Peyer's patch (tissue), 4 donors: ENCODE measurements around the gene NOP10.

Source experiments
- CTCF ChIP-seq, 6 experiments: fragments of 450-650 bp in 4 of 6; fragments of 200-600 bp in 2 of 6; sonication (generic) in 1 of 6; IDR thresholded peaks; one replicate each; pipeline ENCODE4 v1.5.1; 2017 to 2019; ENCODE audit warnings: antibody characterized with exemption in 6 of 6, mild to moderate bottlenecking in 3 of 6, moderate library complexity in 1 of 6
- POLR2A ChIP-seq, 2 donors: fragments of 450-650 bp; IDR thresholded peaks; one replicate each; pipeline ENCODE4 v1.5.1; 2017; ENCODE audit warnings: antibody characterized with exemption in 2 of 2, mild to moderate bottlenecking in 2 of 2, moderate library complexity in 2 of 2

GRCh38 chr15:34341381-34342212, 1.3 kb downstream of the NOP10 start:
- no peak for TF ChIP-seq CTCF (IDR thresholded peaks at IDR 0.05)
- TF ChIP-seq POLR2A (IDR thresholded peaks at IDR 0.05), result no peak
